ENCODE measurements around the gene ILK.

ILK gene

GRCh38 chr11:6603287-6604080 lies at the start of gene ILK, which contains the start of gene RRP8:
ILK (plus strand) TSS chr11:6603774; CDS start chr11:6604272, 498 bp downstream.
RRP8 (minus strand) TSS chr11:6603616; CDS start chr11:6603502, 114 bp downstream.
- DNase-seq (ENCODE audit: low read depth, low spot score), result peak; percentile 57

GRCh38 chr11:6554828-6555706 lies 48.5 kb upstream of the ILK start:
- DNase-seq (ENCODE audit: low read depth, low spot score), result no peak

- DNase-seq (ENCODE audit: low read depth, low spot score), result no peak
Measured at GRCh38 chr11:6556139-6556949, 47.2 kb upstream of the ILK start.

- no peak for DNase-seq (ENCODE audit: low read depth, low spot score)
Measured at GRCh38 chr11:6557063-6557462, 46.5 kb upstream of the ILK start.

GRCh38 chr11:6557761-6558674 lies 45.6 kb upstream of the ILK start:
- no peak for DNase-seq (ENCODE audit: low read depth, low spot score)

- no peak for DNase-seq (ENCODE audit: low read depth, low spot score)
Measured at GRCh38 chr11:6559369-6559768, 44.2 kb upstream of the ILK start.

GRCh38 chr11:6561288-6561687 lies 42.3 kb upstream of the ILK start:
- no peak for DNase-seq (ENCODE audit: low read depth, low spot score)

GRCh38 chr11:6563121-6563619 lies 40.4 kb upstream of the ILK start:
- DNase-seq (ENCODE audit: low read depth, low spot score), result no peak

- DNase-seq (ENCODE audit: low read depth, low spot score), result no peak
Measured at GRCh38 chr11:6563667-6564066, 39.9 kb upstream of the ILK start.

GRCh38 chr11:6565325-6565724 lies 38.2 kb upstream of the ILK start:
- no peak for DNase-seq (ENCODE audit: low read depth, low spot score)

GRCh38 chr11:6565988-6566703 lies 37.4 kb upstream of the ILK start:
- no peak for DNase-seq (ENCODE audit: low read depth, low spot score)

GRCh38 chr11:6566704-6567370 lies 36.7 kb upstream of the ILK start:
- no peak for DNase-seq (ENCODE audit: low read depth, low spot score)

GRCh38 chr11:6567371-6567745 lies 36.2 kb upstream of the ILK start:
- DNase-seq (ENCODE audit: low read depth, low spot score), result no peak

- no peak for DNase-seq (ENCODE audit: low read depth, low spot score)
Measured at GRCh38 chr11:6568191-6568918, 35.2 kb upstream of the ILK start.

- DNase-seq (ENCODE audit: low read depth, low spot score), result no peak
Measured at GRCh38 chr11:6569706-6570105, 33.9 kb upstream of the ILK start.

- no peak for DNase-seq (ENCODE audit: low read depth, low spot score)
Measured at GRCh38 chr11:6570691-6571427, 32.7 kb upstream of the ILK start.

GRCh38 chr11:6571434-6572008 lies 32.1 kb upstream of the ILK start:
- no peak for DNase-seq (ENCODE audit: low read depth, low spot score)

GRCh38 chr11:6572215-6572614 lies 31.4 kb upstream of the ILK start:
- DNase-seq (ENCODE audit: low read depth, low spot score), result no peak

Measured in activated naive CD8-positive, alpha-beta T cell treated with anti-CD3 and anti-CD28 coated beads, Interleukin-2, amount 50 U/mL, for 16 hours (primary cell).